Hematopoietic multipotent progenitor cell treated with erythropoietin and hydrocortisone succinate and interleukin-3 and kit ligand, for 8 days (in vitro differentiated cells): ENCODE data around the gene HDC.

ENCODE experiments used
- DNase-seq: peaks from one replicate; pipeline ENCODE4 v3.0.0-alpha.2; 2015

The HDC gene

GRCh38 chr15:50252556-50252955, 13.0 kb downstream of the HDC start:
- DNase-seq: no peak

DNA sequence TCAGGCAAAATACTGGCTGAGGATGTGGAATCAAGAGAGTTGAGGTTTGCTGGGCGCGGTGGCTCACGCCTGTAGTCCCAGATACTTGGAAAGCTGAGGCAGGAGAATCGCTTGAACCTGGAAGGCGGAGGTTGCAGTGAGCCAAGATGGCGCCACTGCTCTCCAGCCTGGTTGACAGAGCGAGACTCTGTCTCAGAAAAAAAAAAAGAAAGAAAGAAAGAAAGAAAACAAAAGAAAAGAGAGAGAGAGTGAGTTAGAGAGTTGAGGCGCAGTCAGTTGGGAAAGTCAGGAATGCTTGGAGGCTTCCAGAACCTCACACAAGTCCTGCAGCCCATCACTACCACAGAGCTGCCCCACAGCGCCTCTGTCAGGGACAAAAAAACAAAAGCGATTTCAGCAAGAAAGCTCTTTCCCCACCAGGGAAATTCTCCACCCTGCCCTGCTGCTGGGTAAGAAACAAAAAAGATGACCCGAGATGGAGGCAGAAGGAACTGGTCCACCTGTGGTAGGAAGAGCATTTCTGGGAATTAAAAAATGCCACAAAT, 13.8 kb downstream of the HDC start:
- no peak for DNase-seq

GRCh38 chr15:50250760-50251394, 14.6 kb downstream of the HDC start:
- DNase-seq: no peak

- DNase-seq: no peak
Measured at GRCh38 chr15:50249704-50250103, 15.8 kb downstream of the HDC start.

DNA sequence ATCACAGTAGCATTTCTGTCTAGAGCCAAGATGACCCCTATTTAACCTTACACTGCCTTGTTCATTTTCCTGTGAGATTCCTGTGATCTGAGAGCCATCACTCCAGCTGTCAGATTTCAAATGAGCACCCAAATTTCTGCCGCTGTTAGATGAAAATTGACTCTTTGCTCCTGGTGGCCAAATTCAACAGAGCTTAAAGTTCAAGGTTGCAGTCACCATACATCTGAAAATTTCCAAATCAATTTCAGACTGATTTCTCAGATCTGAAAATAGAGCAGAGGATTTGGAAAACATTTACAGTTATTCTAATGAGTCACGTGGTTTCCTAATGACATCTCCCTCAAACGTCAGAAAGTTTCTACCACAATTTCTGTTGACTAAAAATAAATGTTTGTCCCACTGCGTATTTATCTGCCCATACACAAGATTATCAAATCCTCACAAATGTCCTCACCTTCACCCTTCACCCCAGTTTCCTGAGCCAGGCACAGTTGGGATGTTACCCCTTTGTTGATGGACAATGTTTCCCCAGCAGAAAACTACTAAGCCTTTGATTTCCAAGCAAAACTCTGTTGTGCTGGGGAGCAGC, 16.4 kb downstream of the HDC start:
- DNase-seq: no peak

- peak; percentile 51 for DNase-seq
Measured at GRCh38 chr15:50247819-50248655, 17.5 kb downstream of the HDC start.

DNA sequence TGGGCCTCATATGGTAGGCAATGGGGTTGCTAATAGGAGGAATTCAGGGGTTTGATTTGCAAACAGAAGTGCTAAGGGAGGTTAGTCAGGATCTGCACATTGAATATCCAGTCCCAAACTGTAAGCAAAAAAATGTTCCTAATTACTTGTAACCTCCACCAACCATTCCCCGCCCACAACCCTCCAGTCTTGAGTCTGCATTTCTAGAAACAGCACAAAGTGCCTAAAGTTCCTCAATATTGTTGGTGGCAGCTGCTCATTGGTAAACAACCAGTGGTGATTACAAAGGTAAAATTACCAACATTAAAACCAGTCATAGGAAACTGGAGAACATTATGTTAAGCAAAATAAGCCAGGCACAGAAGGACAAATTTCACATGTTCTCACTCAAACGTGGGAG, 18.9 kb downstream of the HDC start:
- DNase-seq: no peak

GRCh38 chr15:50244959-50245624, 20.4 kb downstream of the HDC start:
- no peak for DNase-seq

DNA sequence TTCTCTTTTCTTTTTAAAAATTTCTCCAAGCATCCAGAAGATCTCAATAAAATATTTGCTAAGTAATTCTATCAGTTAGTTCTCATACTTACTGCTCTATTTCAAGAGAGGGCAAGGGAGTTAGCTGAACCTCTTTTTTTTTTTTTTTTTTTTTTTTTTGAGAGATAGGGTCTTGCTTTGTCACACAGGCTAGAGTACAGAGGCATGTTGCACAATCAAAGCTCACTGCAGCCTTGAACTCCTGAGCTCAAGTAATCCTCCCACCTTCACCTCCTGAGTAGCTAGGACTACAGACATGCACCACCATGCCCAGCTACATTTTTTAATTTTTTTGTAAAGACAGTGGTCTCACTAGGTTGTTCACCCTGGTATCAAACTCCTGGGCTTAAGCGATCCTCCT, 21.4 kb downstream of the HDC start:
- no peak for DNase-seq

GRCh38 chr15:50241684-50242450, 23.7 kb downstream of the HDC start:
- DNase-seq: no peak

GRCh38 chr15:50238255-50238654, 27.3 kb downstream of the HDC start:
- no peak for DNase-seq

DNA sequence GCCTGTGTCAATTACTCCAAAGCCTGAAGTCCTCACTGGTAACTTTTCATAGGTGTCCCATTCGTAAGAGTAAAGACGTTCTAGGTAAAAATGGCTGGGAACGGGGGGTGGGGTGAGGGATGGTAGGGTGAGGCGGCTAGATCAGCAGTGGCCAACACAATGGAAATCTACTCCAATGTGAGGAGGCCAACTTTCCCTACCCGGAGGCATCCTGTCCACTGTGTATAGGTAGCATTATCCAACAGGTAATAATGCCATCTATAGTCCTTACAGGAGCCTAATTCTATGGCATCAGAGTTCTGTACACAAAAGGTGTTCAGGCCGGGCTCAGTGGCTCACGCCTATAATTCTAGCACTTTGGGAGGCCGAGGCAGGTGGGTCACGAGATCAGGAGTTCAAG, 29.1 kb downstream of the HDC start:
- DNase-seq: no peak

DNA sequence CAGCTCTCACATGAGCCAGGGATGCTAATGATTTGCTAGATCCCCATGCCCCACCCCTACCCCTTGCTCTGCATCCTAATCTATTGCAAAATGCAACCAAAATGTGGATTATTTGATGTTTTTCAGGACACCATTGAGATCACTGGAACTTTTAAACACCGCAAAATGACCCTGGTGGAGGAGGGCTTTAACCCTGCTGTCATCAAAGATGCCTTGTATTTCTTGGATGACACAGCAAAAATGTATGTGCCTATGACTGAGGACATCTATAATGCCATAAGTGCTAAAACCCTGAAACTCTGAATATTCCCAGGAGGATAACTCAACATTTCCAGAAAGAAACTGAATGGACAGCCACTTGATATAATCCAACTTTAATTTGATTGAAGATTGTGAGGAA, 29.7 kb downstream of the HDC start:
- no peak for DNase-seq

DNA sequence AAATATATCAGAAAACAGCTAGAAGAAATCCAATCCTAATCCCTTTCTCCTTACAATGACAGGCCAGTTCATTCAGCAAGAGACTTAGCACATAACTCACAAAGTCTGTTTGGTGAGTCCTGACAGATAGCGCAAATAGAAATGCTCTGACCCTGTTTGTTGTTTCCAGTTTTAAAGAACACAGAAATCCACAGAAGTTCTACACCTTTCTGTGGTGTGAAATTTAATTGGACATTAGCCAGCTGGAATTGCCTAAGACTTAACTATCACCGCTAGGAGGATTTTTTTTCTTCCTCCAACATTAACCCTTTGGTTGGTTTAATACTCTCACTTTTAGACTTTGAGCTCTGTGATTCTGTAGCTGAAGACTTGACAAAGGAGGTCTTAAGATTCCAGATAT, 30.8 kb downstream of the HDC start:
- no peak for DNase-seq

DNA sequence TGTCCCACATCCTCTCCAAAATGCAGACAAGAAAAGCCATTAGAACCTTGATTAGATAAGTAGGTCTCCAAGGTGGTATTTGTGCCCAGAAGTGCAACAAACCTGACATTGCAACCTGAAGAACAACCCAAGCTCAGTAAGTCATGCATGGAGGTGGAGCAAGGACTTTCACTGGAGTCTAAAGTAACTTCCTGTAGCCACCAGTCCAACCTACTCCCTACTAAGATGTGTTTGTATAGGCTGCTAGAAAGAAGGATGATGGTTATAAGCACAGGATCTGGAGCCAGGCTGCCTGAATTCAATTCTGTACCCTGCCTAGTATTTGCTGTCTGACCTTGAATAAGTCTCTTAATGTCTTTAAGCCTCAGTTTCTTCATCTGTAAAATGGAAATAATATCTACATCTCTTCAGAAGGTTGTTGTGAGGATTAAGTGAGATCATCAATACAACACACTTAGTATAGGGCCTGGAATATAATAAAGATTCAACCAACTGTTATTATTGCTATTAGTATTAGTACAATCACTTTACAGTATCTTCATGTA, 32.3 kb downstream of the HDC start:
- DNase-seq: no peak

GRCh38 chr15:50232791-50233190, 32.7 kb downstream of the HDC start:
- DNase-seq: no peak

DNA sequence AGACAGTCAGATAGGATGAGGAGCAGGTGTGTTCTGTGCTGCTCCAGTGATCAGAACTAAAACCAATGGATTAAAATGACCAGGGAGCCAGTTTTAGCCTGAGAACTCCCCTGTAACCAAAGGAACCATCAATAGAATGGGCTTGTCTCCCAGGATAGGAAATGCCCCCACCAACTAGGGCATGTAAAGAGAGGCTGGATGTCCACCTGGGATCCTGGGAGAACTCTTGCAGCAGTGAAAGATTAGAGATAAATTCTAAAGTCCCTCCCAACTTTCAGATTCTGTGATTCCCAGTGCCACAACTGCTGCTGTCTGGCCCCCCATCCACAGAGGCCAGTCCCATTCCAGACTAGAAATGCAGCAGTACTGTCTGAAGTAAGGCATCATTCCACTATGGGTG, 33.8 kb downstream of the HDC start:
- no peak for DNase-seq

- DNase-seq: no peak
Measured at GRCh38 chr15:50229336-50229735, 36.2 kb downstream of the HDC start.

- DNase-seq: no peak
Measured at GRCh38 chr15:50228866-50229265, 36.7 kb downstream of the HDC start.

DNA sequence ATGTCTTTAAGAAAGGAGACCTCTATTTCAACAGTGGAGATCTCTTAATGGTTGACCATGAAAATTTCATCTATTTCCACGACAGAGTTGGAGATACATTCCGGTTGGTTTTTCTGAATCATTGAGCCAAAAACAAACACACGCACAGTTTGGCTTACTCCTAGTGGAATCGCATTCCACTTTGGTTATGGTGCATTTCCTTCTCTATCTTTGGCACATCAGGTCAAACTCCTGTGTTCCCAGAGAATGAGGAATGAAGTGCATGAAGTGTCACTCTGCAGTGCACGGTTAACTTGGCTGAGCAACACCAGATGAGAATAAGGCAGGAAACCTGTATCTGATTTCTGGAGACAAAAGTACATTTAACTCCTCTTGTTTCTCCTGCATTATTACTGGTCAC, 38.5 kb downstream of the HDC start:
- no peak for DNase-seq

DNA sequence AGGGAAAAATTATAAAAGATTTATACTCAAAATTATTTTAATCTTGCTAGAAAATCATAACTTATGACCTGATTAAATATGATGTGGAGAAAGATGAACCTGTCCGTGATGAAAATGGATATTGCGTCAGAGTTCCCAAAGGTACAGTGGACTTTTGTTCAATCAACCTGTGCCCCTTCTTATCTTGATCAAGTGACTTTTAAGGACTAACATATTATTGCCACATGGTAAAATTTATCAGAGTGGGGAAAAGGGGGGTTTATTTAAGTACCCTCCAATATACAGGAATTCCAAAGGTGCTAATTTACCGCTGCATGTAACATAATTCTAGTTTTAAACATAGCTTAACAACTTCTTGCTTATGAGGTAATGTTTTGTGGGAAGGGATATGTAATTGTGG, 39.6 kb downstream of the HDC start:
- DNase-seq: no peak

GRCh38 chr15:50225057-50225456, 40.5 kb downstream of the HDC start:
- DNase-seq: no peak
